Gastrocnemius medialis (tissue), 4 donors: ENCODE measurements around the gene ALOX5.

Experiments
- POLR2A ChIP-seq, 2 donors: fragments of 450-650 bp; IDR thresholded peaks; one replicate each; pipeline ENCODE4 v1.6.1; 2017; ENCODE audit warnings: antibody characterized with exemption in 2 of 2, mild to moderate bottlenecking in 2 of 2, moderate library complexity in 2 of 2
- TF ChIP-seq, protein P1 (sequence below), 5 experiments: fragments of 450-650 bp in 3 of 5; fragments of 200-600 bp in 2 of 5; sonication (generic) in 2 of 5; IDR thresholded peaks in 4 of 5; conservative IDR thresholded peaks in 1 of 5; 1 replicate in 4 of 5; 2 replicates in 1 of 5; pipeline ENCODE4 v1.5.1; 2016 to 2019; ENCODE audit warnings: antibody characterized with exemption in 5 of 5, mild to moderate bottlenecking in 3 of 5, moderate library complexity in 3 of 5

DNA sequence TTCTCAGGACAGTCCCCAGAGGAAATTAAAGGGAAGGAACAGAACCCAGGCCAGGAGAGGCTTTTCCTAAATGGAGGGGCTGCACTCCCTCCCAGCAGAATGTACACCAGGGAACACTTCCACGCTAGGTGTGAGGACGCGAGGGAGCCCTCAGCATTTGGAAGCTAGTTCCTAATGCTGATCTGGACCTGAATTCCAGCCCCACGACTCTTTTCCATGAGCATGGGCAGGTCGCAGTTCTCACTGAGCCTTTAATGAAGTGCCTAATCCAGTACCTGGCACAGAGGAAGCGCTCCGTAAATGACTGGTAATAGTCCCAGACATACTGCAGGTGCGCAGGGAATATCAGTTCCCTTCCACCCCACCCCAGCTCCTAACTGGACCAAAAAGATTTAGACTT lies 1.1 kb downstream of the ALOX5 start:
- no peak for TF ChIP-seq POLR2A (IDR thresholded peaks at IDR 0.05)
- TF ChIP-seq, protein P1, sequence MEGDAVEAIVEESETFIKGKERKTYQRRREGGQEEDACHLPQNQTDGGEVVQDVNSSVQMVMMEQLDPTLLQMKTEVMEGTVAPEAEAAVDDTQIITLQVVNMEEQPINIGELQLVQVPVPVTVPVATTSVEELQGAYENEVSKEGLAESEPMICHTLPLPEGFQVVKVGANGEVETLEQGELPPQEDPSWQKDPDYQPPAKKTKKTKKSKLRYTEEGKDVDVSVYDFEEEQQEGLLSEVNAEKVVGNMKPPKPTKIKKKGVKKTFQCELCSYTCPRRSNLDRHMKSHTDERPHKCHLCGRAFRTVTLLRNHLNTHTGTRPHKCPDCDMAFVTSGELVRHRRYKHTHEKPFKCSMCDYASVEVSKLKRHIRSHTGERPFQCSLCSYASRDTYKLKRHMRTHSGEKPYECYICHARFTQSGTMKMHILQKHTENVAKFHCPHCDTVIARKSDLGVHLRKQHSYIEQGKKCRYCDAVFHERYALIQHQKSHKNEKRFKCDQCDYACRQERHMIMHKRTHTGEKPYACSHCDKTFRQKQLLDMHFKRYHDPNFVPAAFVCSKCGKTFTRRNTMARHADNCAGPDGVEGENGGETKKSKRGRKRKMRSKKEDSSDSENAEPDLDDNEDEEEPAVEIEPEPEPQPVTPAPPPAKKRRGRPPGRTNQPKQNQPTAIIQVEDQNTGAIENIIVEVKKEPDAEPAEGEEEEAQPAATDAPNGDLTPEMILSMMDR (IDR thresholded peaks at IDR 0.05 in 4 of 5, conservative IDR thresholded peaks at IDR 0.05 in 1 of 5) = no peak
